Epithelial cell of prostate (primary cell): ENCODE results near the gene MTNR1B.
A peak's percentile ranks its signal among the peaks of the same experiment; 100 is the strongest.

Source experiments
- DNase-seq: peaks from one replicate; pipeline ENCODE4 v3.0.0-alpha.2; 2011; ENCODE audit warnings: low read depth, low spot score
- H3K27ac ChIP-seq: fragments of 450-650 bp; 2 replicates; pipeline ENCODE4 v1.5.1; 2017; ENCODE audit warnings: mild to moderate bottlenecking

The MTNR1B gene

DNA sequence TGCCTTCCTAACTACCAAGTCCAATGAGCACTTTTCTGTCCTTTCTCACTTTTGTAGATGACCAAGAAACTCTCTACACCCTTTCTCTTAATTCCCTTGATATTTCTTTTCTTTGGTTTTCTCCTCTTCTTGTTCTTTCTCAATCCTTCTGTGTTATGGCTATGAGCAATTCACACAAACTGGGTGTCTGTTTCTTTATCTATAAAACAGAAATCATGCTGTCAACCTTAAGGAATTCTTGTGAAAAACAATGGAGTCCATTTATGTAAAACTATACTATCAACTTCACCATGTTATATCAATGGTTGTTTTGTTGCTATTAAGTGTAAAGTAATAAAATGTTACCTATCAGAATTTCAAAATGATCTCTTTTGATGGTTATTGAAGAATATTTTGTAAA, 7.2 kb downstream of the MTNR1B start:
- H3K27ac ChIP-seq: no peak overlapping the region
- no peak for DNase-seq

DNA sequence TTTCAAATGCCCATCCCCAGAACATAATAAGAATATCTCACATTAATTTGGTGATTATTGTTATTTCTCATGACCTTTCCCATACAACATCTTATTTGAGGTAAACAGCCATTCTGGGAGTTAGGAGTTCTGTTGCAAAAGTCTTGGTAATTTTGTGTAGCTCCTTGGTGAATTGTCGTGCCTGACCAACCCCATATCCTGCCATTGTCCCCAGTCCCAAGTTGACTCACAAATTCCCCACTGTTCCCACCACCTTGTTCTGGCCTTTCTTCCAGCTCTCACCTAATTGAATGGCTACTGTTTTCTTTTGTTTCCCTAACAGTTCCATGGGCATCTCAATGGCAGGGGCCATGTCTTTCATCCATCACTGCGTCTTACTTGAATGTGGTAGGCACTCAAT, 8.0 kb downstream of the MTNR1B start:
- no peak for DNase-seq
- H3K27ac ChIP-seq: no peak overlapping the region

DNA sequence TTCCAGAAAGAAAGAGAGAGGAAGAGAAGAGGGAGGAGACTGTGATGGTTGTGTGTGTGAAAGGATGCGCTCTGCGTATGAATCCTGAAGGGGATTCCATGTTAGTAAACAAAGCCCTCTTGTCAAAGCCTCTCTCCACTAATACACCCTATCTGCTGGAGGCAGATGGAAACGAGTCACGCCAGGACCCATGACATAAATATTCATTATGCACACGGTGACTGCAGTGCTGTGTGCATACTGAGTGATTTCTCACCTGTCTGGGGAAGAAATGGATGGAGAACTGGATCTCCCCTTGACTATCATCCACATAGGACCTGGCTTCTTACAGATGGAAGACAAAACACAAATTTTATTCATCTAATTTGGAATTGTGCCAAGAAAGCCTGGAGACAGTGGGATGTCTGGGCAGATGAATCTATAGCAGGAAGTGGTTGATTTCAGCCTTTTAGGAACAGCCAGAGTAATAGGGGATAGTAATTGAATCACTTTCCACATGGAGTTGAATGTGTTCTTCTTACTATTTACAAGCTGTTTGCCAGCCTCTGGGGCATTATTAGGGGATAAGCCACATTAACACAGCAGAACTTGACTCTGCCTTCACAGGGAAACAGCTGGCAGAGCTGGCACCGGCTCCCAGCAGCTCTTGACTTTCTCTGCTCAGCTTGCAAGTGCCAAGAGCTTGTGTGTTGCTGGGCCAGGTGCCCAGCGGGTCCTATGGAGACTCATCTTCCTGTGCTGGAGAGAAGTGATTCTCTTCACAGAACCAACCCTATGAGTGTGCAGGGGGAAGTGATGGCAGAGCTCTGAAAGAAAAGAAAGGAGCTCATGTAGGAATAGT, 9.0 kb downstream of the MTNR1B start:
- no peak for DNase-seq
- H3K27ac ChIP-seq: peak overlapping the region; percentile 61

- no peak for DNase-seq
- H3K27ac ChIP-seq: peak overlapping the region; percentile 61
Observed at GRCh38 chr11:92979176-92979575, 9.7 kb downstream of the MTNR1B start.

DNA sequence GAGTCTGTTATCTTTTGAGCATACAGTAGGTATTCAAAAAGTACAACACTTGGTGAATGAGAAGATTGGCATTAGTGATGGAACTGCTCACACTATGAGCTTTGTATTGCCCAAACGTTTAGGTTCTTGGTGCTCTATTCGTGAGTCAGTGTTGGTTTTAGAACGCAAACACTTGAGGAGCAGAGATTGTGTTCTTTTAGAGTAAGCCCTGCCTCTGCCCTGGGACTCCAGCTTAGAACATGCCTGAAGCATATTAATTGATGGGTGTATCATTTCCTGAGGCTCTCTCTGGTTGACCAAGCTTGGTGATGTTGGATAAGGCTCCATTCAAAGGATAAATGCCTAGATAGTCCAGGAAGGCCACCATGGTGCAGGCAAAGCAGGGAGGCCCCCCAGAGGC, 10.9 kb downstream of the MTNR1B start:
- DNase-seq: no peak
- no peak overlapping the region for H3K27ac ChIP-seq

DNA sequence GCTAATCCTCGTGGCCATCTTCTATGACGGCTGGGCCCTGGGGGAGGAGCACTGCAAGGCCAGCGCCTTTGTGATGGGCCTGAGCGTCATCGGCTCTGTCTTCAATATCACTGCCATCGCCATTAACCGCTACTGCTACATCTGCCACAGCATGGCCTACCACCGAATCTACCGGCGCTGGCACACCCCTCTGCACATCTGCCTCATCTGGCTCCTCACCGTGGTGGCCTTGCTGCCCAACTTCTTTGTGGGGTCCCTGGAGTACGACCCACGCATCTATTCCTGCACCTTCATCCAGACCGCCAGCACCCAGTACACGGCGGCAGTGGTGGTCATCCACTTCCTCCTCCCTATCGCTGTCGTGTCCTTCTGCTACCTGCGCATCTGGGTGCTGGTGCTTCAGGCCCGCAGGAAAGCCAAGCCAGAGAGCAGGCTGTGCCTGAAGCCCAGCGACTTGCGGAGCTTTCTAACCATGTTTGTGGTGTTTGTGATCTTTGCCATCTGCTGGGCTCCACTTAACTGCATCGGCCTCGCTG, 12.1 kb downstream of the MTNR1B start:
- no peak for DNase-seq
- no peak overlapping the region for H3K27ac ChIP-seq

DNA sequence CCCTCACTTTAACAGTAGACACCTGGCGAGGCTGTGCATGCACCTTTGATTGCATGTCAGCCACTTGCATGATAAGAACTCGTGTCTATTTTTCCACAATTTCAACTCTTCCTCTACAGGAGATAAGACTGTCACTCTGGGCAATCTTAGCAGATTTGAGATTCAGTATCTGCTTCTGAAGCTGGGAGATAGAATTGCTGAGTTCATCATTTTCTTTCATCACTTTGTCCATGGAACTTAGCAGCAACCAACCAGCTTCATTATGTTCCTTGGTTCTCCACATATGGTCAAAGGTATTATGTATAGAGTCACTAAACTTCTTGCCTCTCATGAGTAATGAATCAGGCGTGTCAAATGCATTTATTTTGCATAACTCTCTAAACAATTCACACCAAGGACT, 17.1 kb downstream of the MTNR1B start:
- no peak for DNase-seq
- no peak overlapping the region for H3K27ac ChIP-seq

DNA sequence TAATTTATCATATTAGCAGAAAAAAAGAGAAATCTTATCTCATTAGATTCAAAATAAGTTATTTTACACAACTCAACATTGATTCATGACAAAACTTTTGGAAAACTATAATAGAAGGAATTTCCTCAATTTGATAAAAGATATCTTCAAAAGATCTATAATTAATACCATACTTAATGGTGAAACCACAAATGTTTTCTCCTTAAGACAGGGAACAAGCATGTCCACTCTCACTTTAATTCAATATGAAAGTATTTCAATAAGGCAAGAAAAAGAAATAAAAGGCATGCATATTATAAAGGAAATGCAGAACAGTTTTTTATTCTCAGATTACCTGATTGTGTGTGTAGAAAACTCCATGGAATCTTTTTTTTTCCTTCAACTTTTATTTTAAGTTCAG, 23.6 kb downstream of the MTNR1B start:
- no peak overlapping the region for H3K27ac ChIP-seq
- no peak for DNase-seq

DNA sequence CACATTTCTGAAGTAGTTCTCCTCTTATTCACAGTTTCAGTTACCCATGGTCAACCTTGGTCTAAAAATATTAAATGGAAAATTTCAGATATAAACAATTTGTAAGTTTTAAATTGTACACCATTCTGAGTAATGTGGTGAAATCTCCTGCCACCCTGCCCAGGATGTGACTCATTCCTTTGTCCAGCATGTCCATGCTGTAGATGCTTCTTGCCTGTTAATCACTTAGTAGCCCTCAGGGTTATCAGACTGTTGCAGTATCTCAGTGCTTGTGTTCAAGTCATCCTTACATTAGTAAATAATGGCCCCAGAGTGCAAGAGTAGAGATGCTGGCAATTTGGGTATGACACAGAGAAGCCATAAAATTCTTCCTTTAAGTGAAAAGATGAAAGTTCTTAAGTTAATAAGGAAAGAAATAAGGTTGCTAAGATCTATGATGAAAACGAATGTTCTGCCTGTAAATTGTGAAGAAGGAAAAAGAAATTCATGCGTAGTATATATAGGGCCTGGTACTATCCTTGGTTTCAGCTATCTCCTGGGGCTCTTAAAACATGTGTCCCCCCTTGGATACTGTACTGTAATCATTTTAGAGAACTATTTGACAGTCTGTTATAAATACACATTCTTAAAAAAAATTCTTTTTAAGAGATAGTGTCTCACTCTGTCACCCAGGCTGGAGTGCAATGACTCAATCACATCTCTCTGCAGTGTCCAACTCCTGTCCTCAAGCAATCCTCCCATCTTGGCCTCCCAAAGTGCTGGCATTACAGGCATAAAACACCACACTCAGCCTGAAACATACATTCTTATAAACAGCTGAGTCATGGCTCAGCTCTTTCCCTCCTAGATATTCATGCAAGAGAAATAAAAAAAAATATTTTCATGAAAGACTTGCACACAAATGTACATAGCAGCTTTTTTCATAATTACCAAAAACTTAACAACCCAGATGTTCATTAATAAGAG, 31.3 kb downstream of the MTNR1B start:
- H3K27ac ChIP-seq: peak overlapping the region; percentile 89
- DNase-seq: peak; percentile 75

GRCh38 chr11:93001806-93002205, 32.4 kb downstream of the MTNR1B start:
- peak overlapping the region; percentile 89 for H3K27ac ChIP-seq
- DNase-seq: no peak

GRCh38 chr11:93002380-93002779, 32.9 kb downstream of the MTNR1B start:
- DNase-seq: no peak

DNA sequence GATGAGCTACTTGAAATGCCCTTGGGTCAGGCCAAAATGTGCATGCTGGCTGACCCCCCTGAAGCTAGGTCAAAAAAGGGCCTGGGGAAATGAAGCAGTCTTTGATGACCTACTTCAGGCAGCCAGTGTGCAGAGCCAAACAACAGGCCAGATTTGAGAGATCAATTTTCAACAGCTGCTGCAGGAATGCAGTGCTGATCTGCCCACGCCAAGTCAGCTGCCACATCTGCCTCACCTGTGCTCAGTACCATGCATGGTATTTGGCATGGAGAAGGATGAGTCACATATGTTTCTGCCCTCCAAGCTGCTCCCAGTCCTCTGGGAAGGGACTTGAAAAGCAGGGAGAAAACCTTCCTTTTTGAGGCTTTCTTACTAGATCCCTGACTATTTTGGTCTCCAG, 35.8 kb downstream of the MTNR1B start:
- peak overlapping the region; percentile 45 for H3K27ac ChIP-seq
- peak; percentile 70 for DNase-seq

More at GRCh38 chr11:93002380-93002779, 32.9 kb downstream of the MTNR1B start:
- H3K27ac ChIP-seq: no peak overlapping the region

DNA sequence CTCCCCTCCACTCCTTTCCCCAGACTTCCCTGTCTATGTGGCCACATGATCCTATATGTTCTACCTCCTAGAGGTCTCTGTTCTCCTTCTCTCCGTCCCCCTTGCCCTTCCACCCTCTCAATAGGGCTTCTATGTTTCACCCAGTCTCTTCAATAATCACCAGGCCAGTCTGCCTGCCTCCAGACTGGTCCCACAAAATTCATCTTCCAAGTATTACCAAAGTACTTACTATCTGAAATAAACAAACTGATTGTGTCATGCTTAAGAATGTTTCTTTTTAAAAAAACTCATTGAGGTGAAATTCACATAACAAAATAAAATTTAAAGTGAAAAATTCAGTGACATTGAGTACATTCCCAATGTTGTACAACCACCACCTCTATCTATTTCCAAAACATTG, 44.2 kb downstream of the MTNR1B start:
- no peak overlapping the region for H3K27ac ChIP-seq
- no peak for DNase-seq

DNA sequence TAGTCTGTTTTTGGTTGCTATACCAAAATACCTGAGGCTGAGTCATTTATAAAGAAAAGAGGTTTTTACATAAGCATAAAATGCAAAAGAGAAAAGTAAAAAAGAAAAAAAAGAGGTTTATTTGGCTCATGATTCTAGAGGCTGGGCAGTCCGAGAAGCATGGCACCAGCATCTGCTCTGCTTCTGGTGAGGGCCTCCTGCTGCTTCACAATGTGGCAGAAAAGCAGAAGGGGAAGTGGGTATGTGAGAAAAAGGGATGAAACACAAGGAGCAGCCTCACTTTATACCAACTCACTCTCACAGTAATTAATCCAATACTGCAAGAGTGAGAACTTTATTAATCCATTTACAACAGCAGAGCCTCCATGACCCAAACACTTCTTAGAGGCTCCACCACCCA, 47.1 kb downstream of the MTNR1B start:
- no peak overlapping the region for H3K27ac ChIP-seq
- DNase-seq: no peak

DNA sequence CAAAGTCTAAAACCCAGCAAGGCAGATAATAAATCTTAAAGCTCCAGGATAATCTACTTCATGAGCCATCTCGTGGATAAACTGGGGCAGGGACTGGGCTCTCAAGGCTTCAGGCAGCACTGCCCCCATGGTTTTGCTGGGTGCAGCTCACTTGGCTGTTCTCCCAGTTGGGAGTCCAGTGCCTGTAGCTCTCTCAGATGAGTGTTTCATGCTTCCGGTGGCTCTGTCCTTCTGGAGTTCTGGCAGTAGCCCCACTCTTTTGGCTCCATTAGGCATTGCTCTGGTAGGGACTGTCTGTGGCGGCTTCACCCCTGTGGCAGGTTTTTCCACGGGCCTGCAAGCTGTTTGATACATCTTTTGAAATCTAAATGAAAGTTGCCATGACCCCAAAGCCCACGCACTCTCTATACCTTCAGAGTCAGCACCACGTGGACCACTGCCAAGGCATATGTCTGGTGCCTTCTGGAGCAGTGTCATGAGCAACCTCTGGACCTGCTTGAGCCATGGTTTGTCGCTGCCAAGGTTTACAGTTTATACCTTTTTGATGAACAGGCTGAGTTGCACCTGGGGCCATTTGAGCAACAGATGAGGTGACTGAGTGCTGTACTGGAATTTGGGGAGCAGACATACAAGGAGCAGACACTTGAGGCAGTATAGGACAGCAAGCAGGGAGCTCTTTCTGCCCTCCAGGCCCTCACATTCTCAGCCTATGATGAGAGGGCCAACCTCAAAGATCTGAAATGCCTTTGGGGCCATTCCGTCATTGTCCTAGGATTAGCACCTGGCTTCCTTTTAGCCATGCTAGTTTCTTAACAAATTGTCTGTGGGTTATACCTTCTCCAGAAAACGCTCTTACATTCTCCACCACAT, 48.6 kb downstream of the MTNR1B start:
- no peak for DNase-seq
- no peak overlapping the region for H3K27ac ChIP-seq

- DNase-seq: peak; percentile 93
- H3K27ac ChIP-seq: peak overlapping the region; percentile 87
Observed at GRCh38 chr11:93020248-93021046, 51.0 kb downstream of the MTNR1B start.

DNA sequence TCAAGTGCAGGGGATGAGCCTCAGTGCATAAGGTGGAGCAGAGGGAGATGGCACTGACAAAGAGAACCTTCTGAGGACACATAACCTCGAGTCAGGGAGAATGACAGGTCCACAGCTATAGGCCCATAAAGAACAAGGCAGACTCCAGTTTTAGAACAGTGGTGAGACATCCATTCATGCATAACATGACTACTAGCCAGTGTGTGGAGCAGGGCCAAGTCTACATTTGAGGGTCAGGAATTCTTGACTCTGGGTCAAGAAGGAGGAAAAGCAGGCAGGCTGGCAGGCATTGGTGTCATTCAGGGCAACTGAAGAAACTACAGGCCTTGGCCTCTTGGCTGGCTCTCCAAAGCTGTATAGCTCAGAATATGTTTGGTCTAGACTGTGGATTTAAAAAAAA, 54.9 kb downstream of the MTNR1B start:
- no peak for DNase-seq
- H3K27ac ChIP-seq: no peak overlapping the region

- H3K27ac ChIP-seq: no peak overlapping the region
- DNase-seq: no peak
Observed at GRCh38 chr11:93025558-93026255, 56.3 kb downstream of the MTNR1B start.
